NCI-H146 (cell line): ENCODE data around the gene NDUFS4.
A peak's percentile ranks its signal among the peaks of the same experiment; 100 is the strongest.
"Not testable (repeated sequence)": the region's sequence is repeated elsewhere in the genome, so short reads cannot be mapped to it uniquely, and the experiment has no call there.

Experiments used
- DNase-seq: peaks from one replicate; lab custom pipeline; 2025; lab: John Stamatoyannopoulos, UW

The NDUFS4 gene

DNA sequence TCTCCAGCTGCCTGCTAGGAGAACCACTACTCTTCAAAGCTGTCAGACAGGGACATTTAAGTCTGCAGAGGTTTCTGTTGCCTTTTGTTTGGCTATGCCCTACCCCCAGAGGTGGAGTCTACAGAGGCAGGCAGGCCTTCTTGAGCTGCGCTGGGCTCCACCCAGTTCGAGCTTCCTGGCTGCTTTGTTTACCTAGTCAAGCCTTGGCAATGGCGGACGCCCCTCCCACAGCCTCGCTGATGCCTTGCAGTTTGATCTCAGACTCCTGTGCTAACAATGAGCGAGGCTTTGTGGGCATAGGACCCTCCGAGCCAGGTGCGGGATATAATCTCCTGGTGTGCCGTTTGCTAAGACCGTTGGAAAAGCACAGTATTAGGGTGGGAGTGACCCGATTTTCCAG lies 104.9 kb downstream of the NDUFS4 start:
- not testable (repeated sequence) for DNase-seq

GRCh38 chr5:53667621-53668020 lies 107.2 kb downstream of the NDUFS4 start:
- no peak for DNase-seq

DNA sequence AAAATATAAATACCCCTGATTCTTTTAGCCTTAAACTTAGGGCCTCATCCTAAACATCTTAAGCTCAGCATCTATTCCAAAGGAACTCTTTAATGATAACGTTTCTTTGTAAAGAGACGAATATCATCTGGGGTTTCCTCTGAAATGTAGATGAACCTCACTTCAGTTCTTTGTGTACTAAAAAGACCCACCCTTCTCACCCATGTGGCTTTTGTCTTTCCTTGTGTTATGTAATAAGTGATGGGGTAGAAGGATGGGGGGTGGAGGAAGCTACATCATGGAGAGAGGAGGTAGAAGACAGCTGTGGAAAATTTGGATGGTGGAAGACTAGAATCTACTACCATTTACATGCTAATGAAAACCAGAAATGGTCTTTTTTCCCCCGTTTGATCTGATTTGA lies 111.0 kb downstream of the NDUFS4 start:
- no peak for DNase-seq

DNA sequence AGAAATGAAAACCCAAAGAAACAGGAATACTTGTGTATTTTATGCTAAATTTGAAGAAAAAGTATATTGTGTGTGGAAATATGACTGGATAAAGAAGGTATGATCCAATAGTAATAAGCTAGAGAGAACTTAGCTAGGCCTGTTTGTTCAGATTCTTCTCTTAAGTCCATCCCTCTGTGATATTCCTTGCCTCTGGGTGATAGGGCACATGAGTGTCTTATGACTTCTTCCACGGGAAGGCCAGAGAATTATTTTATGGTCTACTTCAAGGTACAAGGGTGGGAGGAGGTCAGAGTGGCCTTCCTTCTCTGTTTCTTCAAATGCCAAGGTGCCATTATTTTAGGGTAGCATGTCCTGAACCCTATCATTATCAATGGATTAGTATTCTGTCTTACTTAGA lies 113.7 kb downstream of the NDUFS4 start:
- no peak for DNase-seq

DNA sequence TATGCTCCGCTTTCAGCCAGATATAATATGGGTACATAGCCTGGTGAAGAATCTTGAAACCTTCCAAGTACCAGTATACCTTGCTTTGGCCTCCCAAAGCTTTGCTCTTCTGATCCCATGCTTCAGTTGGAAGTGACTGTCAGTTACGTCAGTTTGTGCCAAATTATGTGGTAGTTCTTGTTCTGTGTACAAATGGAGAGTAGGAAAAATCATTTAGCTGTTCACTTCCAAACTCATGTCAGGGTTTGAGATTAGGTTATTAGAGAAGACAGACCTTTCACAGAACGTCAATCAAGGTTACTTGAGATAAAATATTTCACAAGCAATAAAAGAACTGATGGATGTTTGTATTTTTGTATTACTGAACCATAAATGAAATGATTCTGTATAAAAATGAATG lies 117.2 kb downstream of the NDUFS4 start:
- no peak for DNase-seq

DNA sequence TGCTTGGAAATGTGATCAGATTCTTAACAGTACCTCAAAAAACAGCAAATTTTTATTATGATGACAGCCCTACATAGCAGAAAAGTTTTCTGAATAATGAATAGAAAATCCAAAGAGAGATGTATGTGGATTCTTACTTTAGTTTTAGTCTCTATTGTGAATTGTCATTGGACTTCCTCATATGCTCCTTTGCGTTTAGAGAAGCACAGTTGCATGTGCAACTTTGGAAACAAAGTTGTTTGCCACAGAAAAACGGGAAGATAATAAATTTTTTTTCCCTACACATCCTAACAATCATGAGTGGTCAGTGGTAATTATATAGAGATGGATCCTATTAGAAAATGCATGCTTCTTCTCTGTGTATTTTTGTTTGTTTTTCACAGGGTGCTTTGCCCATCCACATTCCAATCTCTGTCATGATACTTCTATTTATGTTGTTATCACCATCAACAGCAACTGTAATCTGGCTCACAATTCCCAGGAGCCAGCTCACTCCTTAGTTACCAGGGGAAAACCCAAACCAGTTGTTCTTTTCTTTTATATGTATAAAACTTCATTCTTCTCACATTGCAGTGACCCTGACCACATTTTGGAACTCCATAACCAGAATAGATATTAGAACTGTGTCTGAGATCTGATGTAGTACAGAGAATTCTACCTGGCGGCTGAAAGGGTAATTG lies 118.7 kb downstream of the NDUFS4 start:
- no peak for DNase-seq

DNA sequence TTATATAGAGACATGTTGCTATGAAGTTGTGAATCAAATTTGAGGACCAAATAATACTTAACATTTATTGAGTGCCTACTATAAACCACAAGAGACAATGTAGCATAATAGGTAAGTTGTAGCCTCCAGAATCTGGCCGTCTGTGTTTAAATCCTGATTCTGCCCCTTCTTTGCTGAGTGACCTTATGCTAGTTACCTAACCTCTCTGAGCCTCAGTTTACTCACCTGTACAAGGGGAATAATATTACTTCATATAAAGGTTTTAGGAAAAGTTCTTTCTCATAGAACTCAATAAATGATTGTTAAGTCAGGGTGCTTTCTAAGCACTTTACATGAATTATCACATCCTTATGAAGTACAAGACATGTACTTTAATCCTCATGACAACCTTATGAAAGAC lies 120.6 kb downstream of the NDUFS4 start:
- DNase-seq = no peak

DNA sequence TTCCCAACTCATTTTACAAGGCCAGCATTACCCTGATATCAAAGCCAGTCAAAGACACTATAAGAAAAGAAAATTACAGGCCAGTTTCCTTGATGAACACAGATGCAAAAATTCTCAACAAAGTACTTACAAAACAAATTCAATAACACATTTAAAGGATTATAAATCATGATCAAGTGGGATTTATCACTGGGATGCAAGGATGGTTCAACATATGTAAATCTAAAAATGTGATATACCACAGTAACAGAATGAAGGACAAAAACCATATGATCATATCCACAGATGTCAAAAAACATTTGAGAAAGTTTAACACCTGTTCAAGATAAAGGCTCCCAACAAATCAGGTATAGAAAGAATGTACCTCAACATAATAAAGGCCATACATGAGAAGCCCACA lies 130.6 kb downstream of the NDUFS4 start:
- no peak for DNase-seq

DNA sequence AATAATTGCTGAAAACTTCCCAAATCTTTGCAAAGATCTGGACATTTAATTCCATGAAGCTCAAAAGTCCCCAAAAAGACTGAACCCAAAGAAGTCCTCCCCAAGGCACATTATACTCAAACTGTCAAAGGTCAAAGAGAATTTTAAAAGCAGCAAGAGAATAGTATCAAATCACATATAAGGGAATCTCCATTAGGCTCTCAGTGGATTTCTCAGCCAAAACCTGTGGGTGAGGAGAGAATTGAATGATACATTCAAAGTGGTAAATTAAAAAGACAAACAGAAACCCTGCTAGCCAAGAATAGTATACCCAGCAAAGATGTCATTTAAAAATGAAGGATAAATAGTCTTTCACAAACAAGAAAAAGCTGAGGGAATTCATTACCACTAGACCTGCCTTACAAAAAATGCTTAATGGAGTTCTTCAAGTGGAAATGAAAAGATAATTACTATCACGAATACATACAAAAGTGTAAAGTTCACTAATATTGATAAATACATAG lies 134.1 kb downstream of the NDUFS4 start:
- no peak for DNase-seq

- not testable (repeated sequence) for DNase-seq
Measured at GRCh38 chr5:53710405-53710804, 150.0 kb downstream of the NDUFS4 start.

- DNase-seq = no peak
Measured at GRCh38 chr5:53712327-53712726, 151.9 kb downstream of the NDUFS4 start.

DNA sequence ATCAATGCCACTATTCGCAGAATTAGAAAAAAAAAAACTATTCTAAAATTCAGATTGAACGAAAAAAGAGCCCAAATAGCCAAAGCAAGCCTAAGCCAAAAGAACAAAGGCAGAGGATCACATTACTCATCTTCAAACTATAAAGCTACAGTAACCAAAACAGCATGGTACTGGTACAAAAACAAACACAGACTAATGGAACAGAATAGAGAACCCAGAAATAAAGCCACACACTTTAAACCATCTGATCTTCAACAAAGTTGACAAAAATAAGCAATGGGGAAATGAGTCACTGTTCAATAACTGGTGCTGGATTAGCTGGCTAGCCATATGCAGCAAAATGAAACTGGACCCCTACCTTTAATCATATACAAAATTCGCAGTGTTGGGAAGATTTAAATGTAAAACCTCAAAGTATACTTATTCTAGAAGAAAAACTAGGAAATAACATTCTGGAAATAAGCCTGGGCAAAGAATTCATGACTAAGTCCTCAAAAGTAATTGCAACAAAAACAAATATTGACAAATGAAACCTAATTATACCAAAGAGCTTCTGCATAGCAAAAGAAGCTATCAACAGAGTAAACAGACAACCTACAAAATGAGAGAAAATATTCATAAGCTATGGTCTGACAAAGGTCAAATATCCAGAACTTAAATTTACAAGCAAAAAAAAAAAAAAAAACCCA lies 153.7 kb downstream of the NDUFS4 start:
- peak; percentile 10 for DNase-seq

GRCh38 chr5:53714667-53715010 lies 154.2 kb downstream of the NDUFS4 start:
- DNase-seq = no peak

DNA sequence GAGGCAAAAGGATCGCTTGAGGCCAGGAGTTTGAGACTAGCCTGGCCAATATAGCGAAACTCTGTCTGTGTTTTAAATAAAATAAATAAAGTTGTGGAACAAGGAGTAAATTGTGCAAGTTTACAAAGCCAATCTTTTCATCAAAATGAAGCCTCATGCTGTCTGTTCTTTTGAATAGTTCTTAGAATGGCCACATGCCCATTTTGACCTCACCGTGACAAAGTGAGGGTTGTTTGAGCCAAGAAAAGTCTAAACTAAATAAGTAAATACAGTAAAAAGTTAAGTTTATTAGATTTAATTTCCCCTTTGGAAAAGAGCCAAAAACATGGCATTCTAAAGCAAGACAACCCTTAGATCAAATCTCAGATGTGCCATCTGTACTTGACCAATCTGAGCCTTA lies 165.7 kb downstream of the NDUFS4 start:
- no peak for DNase-seq

GRCh38 chr5:53730943-53731342 lies 170.5 kb downstream of the NDUFS4 start:
- DNase-seq = no peak
